NCI-H460 (cell line): ENCODE data around the gene AQP3. TPM values are rescaled to one million over a fixed set of nuclear protein-coding genes. Genes with fewer than 3 reads are reported as not detected.
"Not testable (repeated sequence)": the region's sequence is repeated elsewhere in the genome, so short reads cannot be mapped to it uniquely, and the experiment has no call there.

Experiments
- DNase-seq: peaks from one replicate; pipeline ENCODE4 v3.0.0-alpha.2; 2016; ENCODE audit warnings: low read depth; ENCODE audit errors: extremely low read depth
- total RNA-seq: library from RNA; depleted of rRNA; stranded (reverse); fragments of >200 nt; shearing (Covaris generic); gene quantifications from 2 replicates; pipeline ENCODE4 v1.2.3, GENCODE V29; 2014

Gene AQP3
- total RNA-seq, 1 experiment from 2014 or later, result 2.6 TPM

- DNase-seq, result no peak
These were observed 3.8 kb downstream of the AQP3 start for GRCh38 chr9:33443464-33444154.

DNA sequence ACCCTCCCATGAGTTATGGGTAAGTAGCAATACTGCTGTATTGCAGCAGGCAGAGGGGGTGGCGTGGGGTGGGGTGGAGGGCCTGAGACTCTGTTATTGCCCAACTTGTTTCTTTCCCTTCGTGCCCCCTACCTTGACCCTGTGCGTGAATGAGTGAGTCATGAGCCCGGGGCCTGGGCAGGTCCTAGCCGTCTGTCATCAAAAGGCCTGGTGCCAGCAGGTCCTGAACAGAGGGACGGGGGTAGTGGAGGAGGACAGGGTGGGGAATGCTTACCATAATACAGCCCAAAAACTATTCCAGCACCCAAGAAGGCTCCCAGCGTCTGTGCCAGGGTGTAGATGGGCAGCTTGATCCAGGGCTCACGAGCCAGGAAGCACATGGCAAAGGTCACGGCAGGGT, 4.3 kb downstream of the AQP3 start:
- DNase-seq, result no peak

- no peak for DNase-seq
These were observed 5.3 kb downstream of the AQP3 start for GRCh38 chr9:33442125-33442524.

DNA sequence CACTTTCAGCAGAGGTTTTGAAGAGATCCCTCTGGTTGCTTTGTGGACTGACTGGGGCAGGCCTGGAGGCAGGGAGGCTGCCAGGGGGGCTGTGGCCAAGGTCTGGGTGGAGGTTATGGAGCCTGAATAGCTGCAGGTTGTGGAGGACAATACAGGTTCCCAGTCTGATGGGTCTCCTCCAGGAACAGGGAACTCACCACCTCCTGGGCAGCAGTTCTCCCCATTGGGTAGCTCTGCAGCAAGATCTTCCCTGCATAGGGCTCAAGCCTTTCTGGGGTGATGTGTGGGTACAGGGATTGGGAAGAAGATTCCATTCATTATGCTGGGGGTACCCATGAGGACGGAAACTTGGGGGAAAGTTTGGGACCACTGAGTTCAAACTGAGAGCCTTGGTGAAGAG, 6.8 kb downstream of the AQP3 start:
- no peak for DNase-seq

- DNase-seq, result no peak
These were observed 7.2 kb downstream of the AQP3 start for GRCh38 chr9:33440204-33440603.

DNA sequence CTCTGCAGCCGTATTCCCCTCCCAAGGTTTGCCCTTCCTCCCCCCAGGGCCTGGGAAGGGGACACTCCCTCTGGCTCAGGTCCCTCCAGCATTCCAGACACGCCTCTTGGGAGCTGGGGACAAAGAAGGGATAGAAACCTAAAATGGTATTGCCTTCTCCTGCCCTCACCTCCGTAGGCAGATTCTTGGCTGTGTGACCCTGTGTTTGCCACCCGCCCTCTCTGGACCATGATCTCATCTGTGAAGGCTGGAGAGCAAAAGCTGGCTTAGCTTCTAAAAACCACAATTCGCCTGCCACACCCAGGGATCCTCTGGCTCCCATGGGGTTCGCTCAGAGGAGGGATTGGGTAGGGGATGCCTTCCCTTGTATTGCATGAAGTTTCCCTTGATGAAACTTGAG, 7.7 kb downstream of the AQP3 start:
- no peak for DNase-seq

GRCh38 chr9:33438926-33439680, 8.3 kb downstream of the AQP3 start:
- no peak for DNase-seq

DNA sequence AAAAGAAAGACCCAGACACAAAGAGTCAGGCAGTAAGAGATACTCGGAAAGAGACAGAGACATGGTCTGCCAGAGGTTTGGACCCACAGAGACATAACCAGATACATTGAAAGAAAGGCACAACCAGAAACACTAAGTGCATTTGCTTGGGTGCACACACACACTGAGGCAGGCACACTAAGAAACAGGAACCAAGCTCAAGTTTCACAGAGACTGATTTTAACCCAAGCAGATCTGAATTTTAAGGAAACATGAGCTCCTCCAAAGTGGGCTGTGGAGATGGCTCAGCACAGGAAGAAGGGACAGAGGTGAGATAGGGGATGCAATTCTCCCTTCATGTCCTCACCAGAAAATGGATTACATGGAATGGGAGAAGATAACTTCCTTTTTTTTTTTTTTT, 9.5 kb downstream of the AQP3 start:
- no peak for DNase-seq

DNA sequence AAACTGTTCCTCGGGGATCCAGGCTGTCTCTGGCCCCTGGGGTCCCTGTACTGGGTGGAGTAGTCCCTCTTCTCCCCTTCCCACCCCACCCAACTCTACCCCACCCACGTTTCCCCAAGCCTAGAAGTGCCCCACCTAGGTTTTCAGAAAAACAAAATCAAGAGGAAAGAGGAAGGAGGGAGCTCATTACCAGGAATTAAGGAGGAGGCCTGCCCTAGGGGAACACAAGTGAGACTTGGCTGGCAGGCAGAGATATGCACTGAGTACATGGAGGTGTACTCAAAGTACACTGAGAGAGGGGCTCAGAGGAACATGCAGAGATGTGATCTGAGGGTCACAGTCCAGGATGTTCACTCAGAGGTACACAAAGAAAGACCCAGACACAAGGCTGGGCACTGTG, 10.2 kb downstream of the AQP3 start:
- DNase-seq, result no peak

DNA sequence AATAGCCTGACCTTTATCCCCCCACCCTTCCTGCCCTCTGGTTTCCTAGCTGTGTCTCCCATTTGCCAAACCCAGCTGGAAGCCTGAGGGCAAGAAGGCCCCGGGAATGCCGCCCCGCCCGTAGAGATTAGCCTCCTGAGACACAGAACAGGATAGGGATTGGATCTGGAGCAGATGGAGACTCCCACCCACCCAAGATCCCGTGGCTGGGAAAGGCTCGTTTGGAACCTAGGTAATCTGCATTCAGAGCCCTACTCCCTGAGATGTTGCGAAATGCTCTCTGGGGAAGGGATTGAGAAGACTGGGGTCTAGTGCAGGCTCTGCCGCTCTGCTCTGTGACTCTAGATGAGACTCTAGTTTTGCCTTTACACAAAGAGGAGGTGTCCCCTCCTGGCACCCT, 10.9 kb downstream of the AQP3 start:
- no peak for DNase-seq

DNA sequence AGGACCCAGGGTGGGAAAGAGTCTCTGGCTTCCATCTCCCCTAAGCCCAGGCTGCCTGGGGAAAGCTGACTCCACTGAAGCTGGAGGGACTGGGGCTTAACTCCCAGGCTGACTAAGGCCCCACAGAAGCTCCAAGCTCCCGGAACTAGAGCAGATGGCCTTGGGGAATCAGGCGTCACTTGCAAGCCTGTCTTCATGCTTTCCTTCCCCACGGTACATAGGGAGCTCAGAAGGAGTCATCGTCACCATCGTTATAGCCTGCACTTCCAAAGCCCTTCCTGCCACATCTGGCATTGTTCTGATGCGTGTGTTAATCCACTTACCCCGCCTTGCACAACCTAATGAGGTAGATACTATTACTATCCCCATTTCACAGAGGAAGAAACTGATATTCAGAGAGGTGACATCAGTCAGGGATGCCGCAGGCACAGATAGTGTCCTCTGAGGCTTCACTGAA, 11.5 kb downstream of the AQP3 start:
- no peak for DNase-seq

DNA sequence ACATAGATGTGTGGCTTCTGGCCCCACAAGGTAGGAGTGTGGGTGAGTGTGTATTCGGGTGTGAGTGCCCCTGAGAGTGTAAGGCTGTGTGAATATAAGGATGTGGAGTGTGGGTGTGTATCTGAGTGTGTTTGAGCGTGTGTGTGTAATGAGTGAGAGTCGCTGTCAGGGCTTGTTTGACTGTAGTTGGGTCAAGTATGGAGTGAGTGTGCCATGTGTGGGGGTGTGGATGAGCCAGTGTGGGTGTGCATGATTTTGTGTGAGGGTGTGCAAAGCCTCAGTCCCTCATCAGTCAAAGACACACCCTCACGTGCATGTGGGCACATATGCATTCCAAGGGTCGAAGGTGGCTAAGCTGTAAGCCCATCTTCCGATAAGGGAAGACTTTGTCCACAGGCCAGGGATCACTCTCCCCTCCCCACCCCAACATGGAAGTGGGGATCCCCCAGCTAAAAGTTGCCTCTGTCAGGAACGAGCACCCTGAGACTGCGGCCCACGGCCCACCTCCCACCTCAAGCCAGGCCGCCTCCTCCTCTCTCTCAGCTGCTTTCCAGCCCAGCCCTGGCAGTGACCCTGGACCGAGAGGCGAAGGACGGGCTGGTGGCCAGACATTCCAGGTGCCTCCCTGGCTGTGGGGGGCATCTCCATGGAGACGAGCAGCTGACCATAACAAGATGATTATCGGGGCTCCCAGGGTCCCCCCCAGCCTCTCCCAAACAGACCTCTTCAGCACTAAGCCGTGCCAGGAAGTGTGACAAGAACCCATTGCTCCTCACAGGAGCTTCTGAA, 12.9 kb downstream of the AQP3 start:
- no peak for DNase-seq

GRCh38 chr9:33433871-33434270, 13.5 kb downstream of the AQP3 start:
- no peak for DNase-seq

DNA sequence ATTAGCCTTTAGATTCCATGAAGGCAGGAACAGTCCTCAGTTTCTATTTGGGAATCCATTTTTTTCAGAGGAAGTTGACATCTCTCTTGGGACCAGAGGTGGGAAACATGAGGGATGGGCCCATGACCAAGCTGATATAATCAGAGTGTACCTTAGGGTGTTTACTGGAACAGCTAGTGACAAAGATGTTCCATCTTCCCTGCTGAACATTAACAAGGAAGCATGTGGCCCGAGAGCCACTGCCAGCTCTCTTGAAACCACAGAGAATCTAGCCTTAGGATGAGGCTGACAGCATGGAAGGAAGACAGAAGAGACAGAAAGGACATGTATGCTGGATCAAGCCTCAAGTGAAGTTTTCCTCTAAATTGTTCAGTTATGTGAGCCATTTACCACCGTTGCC, 16.0 kb downstream of the AQP3 start:
- DNase-seq, result no peak

DNA sequence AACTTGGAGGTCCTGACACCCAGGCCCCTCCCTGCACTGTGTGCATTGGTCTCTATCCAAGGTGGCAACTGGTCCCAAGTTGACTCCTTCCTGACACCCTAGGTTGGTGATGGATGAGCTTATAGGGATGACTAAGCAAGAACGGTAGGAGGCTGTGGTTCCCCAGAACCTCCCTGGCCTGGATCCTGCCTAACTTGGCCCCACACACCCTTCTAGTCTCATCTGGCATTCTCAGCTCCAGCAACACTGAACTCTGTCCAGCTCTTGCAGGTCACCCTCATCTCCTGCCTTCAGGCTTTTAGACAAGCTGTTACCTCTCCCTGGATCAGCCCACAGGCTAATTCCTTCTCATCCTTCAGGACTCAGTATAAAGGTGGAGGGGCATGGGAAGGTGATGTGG, 16.5 kb downstream of the AQP3 start:
- no peak for DNase-seq

DNA sequence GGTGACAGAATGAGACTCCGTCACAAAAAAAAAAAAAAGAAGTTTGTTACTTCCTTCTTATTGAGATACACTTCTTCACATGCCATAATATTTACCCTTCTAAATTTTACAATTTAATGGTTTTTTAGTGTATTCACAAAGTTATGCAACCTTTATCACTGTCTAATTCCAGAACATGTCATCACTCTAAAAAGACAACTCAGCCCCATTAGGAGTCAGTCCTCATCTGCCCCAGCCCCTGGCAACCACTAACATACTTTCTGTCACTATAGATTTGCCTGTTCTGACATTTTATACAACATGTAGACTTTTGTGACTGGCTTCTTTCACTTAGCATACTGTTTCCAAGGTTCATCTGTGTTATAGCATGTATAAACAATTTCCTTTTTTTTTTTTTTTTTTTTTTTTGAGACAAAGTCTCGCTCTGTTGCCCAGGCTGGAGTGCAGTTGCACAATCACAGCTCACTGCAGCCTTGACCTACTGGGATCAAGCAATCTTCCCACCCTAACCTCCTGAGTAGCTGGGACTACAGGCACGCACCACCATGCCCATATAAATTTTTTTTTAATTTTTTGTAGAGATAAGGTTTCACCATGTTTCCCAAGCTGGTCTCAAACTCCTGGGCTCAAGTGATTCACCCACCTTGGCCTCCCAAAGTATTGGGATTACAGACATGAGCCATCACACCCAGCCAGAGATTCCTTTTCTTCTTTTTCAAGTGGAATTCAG, 18.0 kb downstream of the AQP3 start:
- DNase-seq, result no peak

GRCh38 chr9:33426843-33427293, 20.5 kb downstream of the AQP3 start:
- DNase-seq, result no peak

DNA sequence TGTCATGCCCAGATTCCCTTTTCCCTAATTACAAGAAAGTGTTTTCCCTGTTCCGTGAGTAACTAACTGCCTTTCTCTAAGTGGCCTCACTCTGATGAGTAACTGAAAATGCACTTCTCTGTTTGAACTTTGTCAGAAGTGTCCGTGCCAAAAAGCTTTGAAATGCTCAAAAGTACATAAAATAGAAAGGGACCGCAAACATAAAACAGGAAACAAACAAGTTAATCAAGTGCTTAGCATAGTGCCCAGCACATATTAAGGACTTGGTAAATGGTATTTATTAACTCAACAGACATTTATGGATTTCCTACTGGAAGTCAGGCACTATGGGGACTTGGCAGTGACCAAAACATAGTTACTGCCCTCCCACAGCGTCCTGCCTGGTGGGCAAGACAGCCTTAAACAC, 22.3 kb downstream of the AQP3 start:
- DNase-seq, result no peak

- DNase-seq, result not testable (repeated sequence)
These were observed 22.9 kb downstream of the AQP3 start for GRCh38 chr9:33424492-33424891.

GRCh38 chr9:33424043-33424442, 23.4 kb downstream of the AQP3 start:
- not testable (repeated sequence) for DNase-seq
